H1 (cell line): ENCODE measurements around the gene ADCY5. TPM values are rescaled to one million over a fixed set of nuclear protein-coding genes. Genes with fewer than 3 reads are reported as not detected.

Experiments used
- CTCF ChIA-PET: fragments of 300-600 bp; sonication (Branson Sonifier 250); formaldehyde crosslinking; loops from one replicate; lab custom pipeline; 2021; ENCODE audit not compliant: partially characterized antibody; lab: Charles Lee
- POLR2A ChIA-PET: fragments of 300-600 bp; sonication (Branson Sonifier 250); formaldehyde crosslinking; loops from one replicate; lab custom pipeline; 2021; ENCODE audit warnings: inconsistent platforms; ENCODE audit not compliant: partially characterized antibody; lab: Charles Lee
- DNase-seq, 2 experiments: peaks; one replicate each; pipeline versions ENCODE4 v3.0.0 to v3.0.0-alpha.2; 2010 to 2022; ENCODE audit warnings: low spot score in 2 of 2, low read depth in 1 of 2, mixed read lengths in 1 of 2
- FAIRE-seq: peaks from 2 replicates; lab custom pipeline; 2011; peaks lifted over from hg19 to GRCh38; lab: Jason Lieb, UNC
- H2AFZ ChIP-seq: 2 replicates; pipeline ENCODE4 v1.8.1; 2012; ENCODE audit warnings: low read length, inconsistent platforms
- H2AK5ac ChIP-seq: 2 replicates; pipeline ENCODE4 v1.6.1; 2013; ENCODE audit warnings: low read depth, low read length
- H2BK120ac ChIP-seq: replicated peaks from 2 replicates; pipeline ENCODE3; 2013; ENCODE audit warnings: low read depth, low read length, inconsistent platforms
- H2BK12ac ChIP-seq: 2 replicates; pipeline ENCODE4 v1.6.1; 2013; ENCODE audit warnings: low read depth, low read length
- H2BK15ac ChIP-seq: 2 replicates; pipeline ENCODE4 v1.6.1; 2013; ENCODE audit warnings: low read length
- H2BK20ac ChIP-seq: 2 replicates; pipeline ENCODE4 v1.6.1; 2013; ENCODE audit warnings: low read length
- H2BK5ac ChIP-seq: 2 replicates; pipeline ENCODE4 v1.6.1; 2013; ENCODE audit warnings: low read depth, low read length
- H3K14ac ChIP-seq: 2 replicates; pipeline ENCODE4 v1.6.1; 2013; ENCODE audit warnings: inconsistent platforms; ENCODE audit not compliant: insufficient read length
- H3K18ac ChIP-seq: 2 replicates; pipeline ENCODE4 v1.6.1; 2013; ENCODE audit warnings: low read length; ENCODE audit errors: extremely low read depth
- H3K23ac ChIP-seq: 2 replicates; pipeline ENCODE4 v1.6.1; 2013; ENCODE audit warnings: inconsistent platforms; ENCODE audit not compliant: insufficient read length
- H3K23me2 ChIP-seq: 2 replicates; pipeline ENCODE4 v1.6.1; 2013; ENCODE audit warnings: low read depth, low read length
- H3K27ac ChIP-seq: 2 replicates; pipeline ENCODE4 v1.6.1; 2011; ENCODE audit warnings: low read depth, low read length, inconsistent platforms
- H3K27me3 ChIP-seq, 4 experiments: replicated peaks in 1 of 4; 1 replicate in 1 of 4; 2 replicates in 3 of 4; pipeline versions ENCODE4 v1.6.1 to v1.8.1; 2011 to 2013; ENCODE audit warnings: low read length in 3 of 4, mild to moderate bottlenecking in 3 of 4, inconsistent platforms in 2 of 4, mixed read lengths in 2 of 4, moderate library complexity in 1 of 4; ENCODE audit not compliant: control insufficient read depth in 3 of 4, insufficient read depth in 3 of 4; ENCODE audit errors: extremely low read depth in 1 of 4
- H3K36me3 ChIP-seq, 4 experiments: 2 replicates each; pipeline versions ENCODE4 v1.6.1 to v1.8.1; 2011 to 2013; ENCODE audit warnings: mild to moderate bottlenecking in 4 of 4, low read length in 3 of 4, moderate library complexity in 2 of 4, control low read depth in 1 of 4, inconsistent platforms in 1 of 4; ENCODE audit not compliant: insufficient read depth in 4 of 4, control insufficient read depth in 2 of 4
- H3K4ac ChIP-seq: replicated peaks from 2 replicates; pipeline ENCODE3; 2013; ENCODE audit warnings: low read length, low read depth, mixed read lengths, inconsistent platforms; ENCODE audit not compliant: insufficient read length
- H3K4me1 ChIP-seq, 4 experiments: replicated peaks in 1 of 4; 1 replicate in 1 of 4; 2 replicates in 3 of 4; pipeline versions ENCODE4 v1.6.1 to v1.8.1; 2011 to 2013; ENCODE audit warnings: low read length in 3 of 4, inconsistent platforms in 2 of 4, mixed read lengths in 1 of 4; ENCODE audit not compliant: insufficient read depth in 4 of 4, control insufficient read depth in 3 of 4
- H3K4me2 ChIP-seq, 2 experiments: 2 replicates each; pipeline versions ENCODE4 v1.6.1 to v1.8.1; 2011 to 2013; ENCODE audit warnings: low read depth in 2 of 2, low read length in 2 of 2, control low read depth in 1 of 2, inconsistent platforms in 1 of 2, mild to moderate bottlenecking in 1 of 2; ENCODE audit not compliant: insufficient read depth in 1 of 2
- H3K4me3 ChIP-seq, 4 experiments: fragments of 200-600, 300-600 bp in 1 of 4; sonication (generic), shearing (Covaris generic), sonication (Bioruptor Twin) in 1 of 4; 2 replicates each; pipeline versions ENCODE4 v1.5.1 to v1.8.1; 2011 to 2016; ENCODE audit warnings: low read length in 4 of 4, low read depth in 3 of 4, control low read depth in 2 of 4, inconsistent platforms in 2 of 4, mild to moderate bottlenecking in 2 of 4, mixed read lengths in 1 of 4, moderate library complexity in 1 of 4; ENCODE audit not compliant: insufficient read depth in 2 of 4; ENCODE audit errors: extremely low read depth in 1 of 4
- H3K56ac ChIP-seq: replicated peaks from 2 replicates; pipeline ENCODE3; 2013; ENCODE audit warnings: low read depth, mild to moderate bottlenecking, mixed read lengths, low read length, inconsistent platforms; ENCODE audit not compliant: insufficient read length
- H3K79me1 ChIP-seq: 2 replicates; pipeline ENCODE4 v1.6.1; 2013; ENCODE audit warnings: low read depth, low read length, control low read depth
- H3K79me2 ChIP-seq, 2 experiments: 2 replicates each; pipeline versions ENCODE4 v1.6.1 to v1.8.1; 2012 to 2013; ENCODE audit warnings: low read length in 2 of 2, mild to moderate bottlenecking in 2 of 2, inconsistent platforms in 1 of 2; ENCODE audit not compliant: insufficient read depth in 2 of 2, control insufficient read depth in 1 of 2
- H3K9ac ChIP-seq, 4 experiments: replicated peaks in 1 of 4; 1 replicate in 1 of 4; 2 replicates in 3 of 4; pipeline versions ENCODE4 v1.6.1 to v1.8.1; 2011 to 2013; ENCODE audit warnings: low read depth in 3 of 4, low read length in 3 of 4, control low read depth in 2 of 4, mild to moderate bottlenecking in 2 of 4, moderate library complexity in 2 of 4, inconsistent platforms in 1 of 4; ENCODE audit errors: extremely low read depth in 1 of 4
- H3K9me3 ChIP-seq, 2 experiments: 2 replicates each; pipeline versions ENCODE4 v1.6.1 to v1.8.1; 2012 to 2013; ENCODE audit warnings: mild to moderate bottlenecking in 2 of 2, moderate library complexity in 2 of 2, control low read depth in 1 of 2, inconsistent platforms in 1 of 2, low read depth in 1 of 2, low read length in 1 of 2, mixed read lengths in 1 of 2; ENCODE audit not compliant: insufficient read depth in 2 of 2
- H4K20me1 ChIP-seq, 2 experiments: replicated peaks in 1 of 2; 2 replicates each; pipeline versions ENCODE3 to v1.8.1; 2011 to 2013; ENCODE audit warnings: inconsistent platforms in 2 of 2, low read length in 2 of 2, mild to moderate bottlenecking in 1 of 2; ENCODE audit not compliant: insufficient read depth in 2 of 2, control insufficient read depth in 1 of 2
- H4K5ac ChIP-seq: 2 replicates; pipeline ENCODE4 v1.6.1; 2013; ENCODE audit warnings: low read length, low read depth, mixed read lengths, inconsistent platforms; ENCODE audit not compliant: insufficient read length
- H4K8ac ChIP-seq: 2 replicates; pipeline ENCODE4 v1.8.0; 2013; ENCODE audit warnings: mild to moderate bottlenecking, moderate library complexity, low read length, inconsistent platforms; ENCODE audit not compliant: insufficient read depth; ENCODE audit errors: extremely low read depth
- H4K91ac ChIP-seq: replicated peaks from 2 replicates; pipeline ENCODE3; 2013; ENCODE audit warnings: low read length, mixed read lengths, inconsistent platforms; ENCODE audit not compliant: insufficient read length
- BACH1 ChIP-seq: IDR thresholded peaks from 2 replicates; pipeline ENCODE4 v1.6.1; 2012; ENCODE audit warnings: low read length, improper control_type of control experiment
- BCL11A ChIP-seq, 2 experiments: IDR thresholded peaks; one replicate each; pipeline ENCODE4 v1.6.1; 2011; ENCODE audit warnings: low read depth in 2 of 2, low read length in 2 of 2, mild to moderate bottlenecking in 2 of 2
- CBX8 ChIP-seq: fragments of 300-800, 300-1000 bp; sonication (generic); IDR thresholded peaks from 2 replicates; pipeline ENCODE4 v1.7.1; 2016; ENCODE audit warnings: low read depth, low read length, borderline replicate concordance
- EZH2 ChIP-seq: fragments of 200-600 bp; sonication (generic); IDR thresholded peaks from 2 replicates; pipeline ENCODE4 v1.7.1; 2012; ENCODE audit warnings: low read depth, mild to moderate bottlenecking, moderate library complexity, low read length, inconsistent platforms; ENCODE audit not compliant: severe bottlenecking
- FOSL1 ChIP-seq: IDR thresholded peaks from 2 replicates; pipeline ENCODE4 v1.6.1; 2011; ENCODE audit warnings: mild to moderate bottlenecking, low read depth, low read length, moderate library complexity; ENCODE audit not compliant: insufficient read depth
- KDM5A ChIP-seq: fragments of 200-600 bp; IDR thresholded peaks from 2 replicates; pipeline ENCODE4 v1.7.1; 2012; ENCODE audit warnings: mild to moderate bottlenecking, low read length, inconsistent platforms, mixed read lengths
- NANOG ChIP-seq: IDR thresholded peaks from 2 replicates; pipeline ENCODE4 v1.6.1; 2011; ENCODE audit warnings: low read length, low read depth, mild to moderate bottlenecking, inconsistent platforms; ENCODE audit not compliant: insufficient read depth, poor library complexity, severe bottlenecking
- PHF8 ChIP-seq: fragments of 200-600 bp; sonication (generic); conservative IDR thresholded peaks from 2 replicates; pipeline ENCODE4 v1.7.1; 2012; ENCODE audit warnings: low read depth, mild to moderate bottlenecking, inconsistent platforms, low read length, moderate library complexity
- RFX5 ChIP-seq: IDR thresholded peaks from 2 replicates; pipeline ENCODE4 v1.6.1; 2011; ENCODE audit warnings: low read depth, low read length, improper control_type of control experiment, borderline replicate concordance
- RXRA ChIP-seq: IDR thresholded peaks from 2 replicates; pipeline ENCODE4 v1.6.1; 2011; ENCODE audit warnings: low read depth, mild to moderate bottlenecking, low read length, moderate library complexity; ENCODE audit not compliant: insufficient read depth
- TEAD4 ChIP-seq: IDR thresholded peaks from 2 replicates; pipeline ENCODE4 v1.6.1; 2012; ENCODE audit warnings: low read depth, low read length, inconsistent platforms, mixed read lengths
- WGBS, 2 experiments: shearing (Covaris generic) in 1 of 2; methylation state at CpG; one replicate each; pipeline versions ENCODE4 v1.1.6 to v1.1.7; 2013 to 2015; ENCODE audit warnings: low lambda C conversion rate in 2 of 2, mixed read lengths in 2 of 2, inconsistent platforms in 1 of 2, low coverage in 1 of 2, missing lambda C conversion rate in 1 of 2; ENCODE audit not compliant: insufficient replicate concordance in 2 of 2, insufficient coverage in 1 of 2, insufficient read length in 1 of 2; ENCODE audit errors: extremely low coverage in 1 of 2, missing lambda C conversion rate in 1 of 2; 5-methylcytosine and 5-hydroxymethylcytosine counted together
- polyA plus RNA-seq, 7 experiments: library from polyadenylated mRNA; depleted of rRNA in 3 of 7; stranded (reverse) in 5 of 7; unstranded in 2 of 7; fragments of >200 nt in 5 of 7; fragments of 200-250 nt in 2 of 7; gene quantifications; 1 replicate in 5 of 7; 2 replicates in 1 of 7; 4 replicates in 1 of 7; pipeline versions ENCODE4 v1.2.1 to v1.2.3, GENCODE V29; 2011 to 2013; ENCODE audit warnings: missing spikeins in 2 of 7, mixed read lengths in 2 of 7
- total RNA-seq: library from RNA; stranded (reverse); fragmentation: NEBNext Ultra II Directional; extraction: Animal tissue kit (Norgen Biotek cat#: 25700); gene quantifications from 2 replicates; pipeline ENCODE4 v1.2.1, GENCODE V29; 2021

Gene ADCY5
- total and polyA plus RNA-seq, 2 of the 8 experiments (the other 6 are each of a cell fraction or from before 2014, with no cell fraction given), result 18.9 to 40.8 TPM

- FAIRE-seq, result no peak
- CTCF ChIA-PET, result interaction anchor here (0.6 to 1.3 kb wide), 4 partner anchors 10 to 351 kb away, joined by 3 read pairs; no protein-coding TSS in a partner anchor
Measured at GRCh38 chr3:123276346-123277006, 172.4 kb downstream of the ADCY5 start.

More at GRCh38 chr3:123276346-123277006, 172.4 kb downstream of the ADCY5 start:
- Histone ChIP-seq H3K14ac (no peak overlapping the region), H3K56ac (no peak overlapping the region), H3K4me3 (no peak overlapping the region), H3K4me1 (peaks cover 0 to 10% (median 6%) of the 10 kb centered on the region in 4 experiments; a peak in 4 of 7 replicates), H4K8ac (no peak overlapping the region), H3K9me3 (no peaks in the 10 kb centered on the region), H4K91ac (no peak overlapping the region), H3K23me2 (no peaks in the 10 kb centered on the region), H2BK5ac (no peak overlapping the region), H2AK5ac (no peak overlapping the region), H3K18ac (no peak overlapping the region), H3K27ac (no peak overlapping the region), H2BK12ac (no peak overlapping the region), H3K4ac (no peak overlapping the region), H3K9ac (no peak overlapping the region), H4K20me1 (no peaks in the 10 kb centered on the region), H3K79me2 (no peaks in the 10 kb centered on the region), H3K36me3 (no peaks in the 10 kb centered on the region; a peak in 1 of 8 replicates), H2BK15ac (no peak overlapping the region), H3K23ac (no peak overlapping the region), H2BK120ac (no peak overlapping the region), H4K5ac (no peak overlapping the region), H3K27me3 (no peaks in the 10 kb centered on the region), H3K79me1 (no peaks in the 10 kb centered on the region), H3K4me2 (no peak overlapping the region), H2AFZ (no peak overlapping the region), H2BK20ac (no peak overlapping the region)
- 89% methylated on average over 10 of the region's 10 CpGs; no CpG with 5 or more reads in 1 of the 2 experiments for WGBS, 2 experiments
- DNase-seq, result no peak
- TF ChIP-seq FOSL1 (no peak), KDM5A (no peak), BCL11A (IDR thresholded peaks at IDR 0.05; ENCODE audit: low read depth in 2 of 2, low read length in 2 of 2) (no peak), RFX5 (no peak), TEAD4 (no peak), NANOG (no peak), BACH1 (no peak), PHF8 (no peak), CBX8 (no peak), RXRA (no peak), EZH2 (no peak)
- POLR2A ChIA-PET, result no interaction called here
